NB4 (cell line): ENCODE results near the gene POU2AF1.
"Not testable (repeated sequence)": the region's sequence is repeated elsewhere in the genome, so short reads cannot be mapped to it uniquely, and the experiment has no call there.

Experiments
- DNase-seq: peaks from one replicate; pipeline ENCODE4 v3.0.0; 2010; ENCODE audit warnings: low read depth
- H3K4me3 ChIP-seq: one replicate; pipeline ENCODE4 v1.5.1; 2011; ENCODE audit warnings: mild to moderate bottlenecking, low read depth, low read length, moderate library complexity
- MAX ChIP-seq: IDR thresholded peaks from 2 replicates; pipeline ENCODE4 v1.6.1; 2011; ENCODE audit warnings: low read depth, low read length
- MYC ChIP-seq: IDR thresholded peaks from 2 replicates; pipeline ENCODE4 v1.6.1; 2011; ENCODE audit warnings: low read depth, low read length
- POLR2A ChIP-seq: IDR thresholded peaks from 2 replicates; pipeline ENCODE4 v1.6.1; 2011; ENCODE audit warnings: mild to moderate bottlenecking; ENCODE audit not compliant: insufficient read length; ENCODE audit errors: extremely low read depth
- TF ChIP-seq, protein P1 (sequence below): IDR thresholded peaks from one replicate; pipeline ENCODE4 v1.5.1; 2012; ENCODE audit warnings: low read depth, low read length

The POU2AF1 gene

DNA sequence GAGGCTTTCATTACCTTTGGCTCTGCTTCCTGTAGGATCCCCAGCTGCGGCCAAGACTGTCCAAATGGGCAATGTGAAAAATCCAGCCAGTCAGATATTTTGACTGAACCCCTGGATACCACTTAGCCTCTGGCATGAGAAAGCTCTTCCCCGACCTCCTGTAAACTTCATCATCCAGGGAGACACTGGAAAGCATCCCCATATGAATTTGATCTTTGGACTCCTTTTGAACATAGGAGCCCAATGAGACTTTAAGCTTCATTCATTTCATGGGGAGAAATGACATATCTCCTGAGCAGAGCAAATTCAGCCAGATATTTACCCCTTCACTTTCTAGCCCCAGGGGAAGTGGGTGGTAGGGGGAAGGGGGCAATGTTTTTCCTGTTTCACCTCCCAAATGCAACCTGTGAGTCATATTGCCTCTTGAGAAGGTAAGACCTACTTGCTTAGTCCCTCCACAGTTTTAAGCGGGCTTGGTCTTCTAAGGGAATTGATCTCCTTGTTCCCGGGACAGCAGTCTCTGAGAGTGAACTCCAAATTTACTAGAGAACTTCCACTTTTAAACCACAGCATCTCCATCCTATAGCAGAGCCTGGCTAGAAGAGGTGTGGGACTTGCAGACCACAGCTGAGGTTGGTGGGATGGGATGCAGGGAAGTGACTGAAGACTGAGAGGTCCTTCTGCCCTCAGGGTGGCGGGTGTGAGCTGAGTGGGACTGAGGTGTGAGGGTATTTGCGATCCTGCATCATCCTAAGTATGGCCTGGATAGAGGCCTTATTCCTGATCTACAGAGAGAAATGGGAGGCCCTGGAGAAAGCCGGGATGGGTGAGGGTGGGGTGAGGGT lies 20.3 kb upstream of the POU2AF1 start:
- TF ChIP-seq, protein P1, sequence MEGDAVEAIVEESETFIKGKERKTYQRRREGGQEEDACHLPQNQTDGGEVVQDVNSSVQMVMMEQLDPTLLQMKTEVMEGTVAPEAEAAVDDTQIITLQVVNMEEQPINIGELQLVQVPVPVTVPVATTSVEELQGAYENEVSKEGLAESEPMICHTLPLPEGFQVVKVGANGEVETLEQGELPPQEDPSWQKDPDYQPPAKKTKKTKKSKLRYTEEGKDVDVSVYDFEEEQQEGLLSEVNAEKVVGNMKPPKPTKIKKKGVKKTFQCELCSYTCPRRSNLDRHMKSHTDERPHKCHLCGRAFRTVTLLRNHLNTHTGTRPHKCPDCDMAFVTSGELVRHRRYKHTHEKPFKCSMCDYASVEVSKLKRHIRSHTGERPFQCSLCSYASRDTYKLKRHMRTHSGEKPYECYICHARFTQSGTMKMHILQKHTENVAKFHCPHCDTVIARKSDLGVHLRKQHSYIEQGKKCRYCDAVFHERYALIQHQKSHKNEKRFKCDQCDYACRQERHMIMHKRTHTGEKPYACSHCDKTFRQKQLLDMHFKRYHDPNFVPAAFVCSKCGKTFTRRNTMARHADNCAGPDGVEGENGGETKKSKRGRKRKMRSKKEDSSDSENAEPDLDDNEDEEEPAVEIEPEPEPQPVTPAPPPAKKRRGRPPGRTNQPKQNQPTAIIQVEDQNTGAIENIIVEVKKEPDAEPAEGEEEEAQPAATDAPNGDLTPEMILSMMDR = no peak
- TF ChIP-seq MYC = no peak
- no peak for TF ChIP-seq MAX
- TF ChIP-seq POLR2A = no peak
- DNase-seq = no peak
- H3K4me3 ChIP-seq = no peak overlapping the region

DNA sequence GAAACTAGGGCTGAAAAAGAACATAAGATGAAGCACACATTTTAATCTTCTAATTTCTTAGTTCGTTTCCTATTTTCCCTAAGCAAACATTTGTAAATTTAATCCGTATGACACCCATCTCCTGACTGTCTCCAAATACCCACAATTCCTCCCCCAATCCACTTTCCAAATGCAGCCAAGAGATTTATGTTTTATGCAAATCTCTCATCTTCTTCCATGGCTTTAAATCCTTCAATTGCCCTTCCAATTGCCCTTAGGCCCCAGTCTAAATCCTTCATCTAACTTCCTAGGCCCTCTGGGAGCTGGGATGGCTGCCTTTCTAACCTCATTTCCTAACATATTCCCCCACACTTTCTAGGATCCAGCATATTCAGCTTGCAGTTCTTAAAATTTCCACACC lies 18.0 kb upstream of the POU2AF1 start:
- H3K4me3 ChIP-seq = no peak overlapping the region

GRCh38 chr11:111395749-111396148 lies 16.7 kb upstream of the POU2AF1 start:
- no peak for DNase-seq
- TF ChIP-seq MYC (no peak), POLR2A (no peak)
- no peak overlapping the region for H3K4me3 ChIP-seq

More for the DNA sequence above, 18.0 kb upstream of the POU2AF1 start:
- no peak for DNase-seq
- TF ChIP-seq, protein P1 = no peak
- TF ChIP-seq MAX (no peak), MYC (no peak), POLR2A (no peak)

DNA sequence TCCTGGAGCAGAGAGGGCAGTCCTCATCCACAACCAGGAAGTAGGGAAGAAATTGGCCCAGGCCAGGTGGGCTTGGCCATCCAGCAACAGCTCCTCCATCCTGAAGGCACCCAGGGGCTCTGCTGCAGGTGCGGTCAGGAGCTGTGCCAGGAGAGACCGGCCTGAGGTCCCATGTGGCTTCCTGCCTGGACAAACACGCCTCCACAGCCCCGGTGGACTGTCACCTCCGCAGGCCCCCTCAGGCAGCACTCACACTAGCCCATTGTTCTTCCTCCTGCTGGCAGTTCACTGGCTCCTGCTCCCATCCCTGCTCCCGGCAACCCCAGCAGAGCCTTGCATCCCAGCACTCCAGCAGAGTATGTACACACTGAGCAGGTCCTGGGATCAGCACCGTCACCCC lies 16.0 kb upstream of the POU2AF1 start:
- H3K4me3 ChIP-seq = no peak overlapping the region
- TF ChIP-seq, protein P1 = no peak
- TF ChIP-seq MYC (no peak), POLR2A (no peak), MAX (no peak)
- DNase-seq = no peak

DNA sequence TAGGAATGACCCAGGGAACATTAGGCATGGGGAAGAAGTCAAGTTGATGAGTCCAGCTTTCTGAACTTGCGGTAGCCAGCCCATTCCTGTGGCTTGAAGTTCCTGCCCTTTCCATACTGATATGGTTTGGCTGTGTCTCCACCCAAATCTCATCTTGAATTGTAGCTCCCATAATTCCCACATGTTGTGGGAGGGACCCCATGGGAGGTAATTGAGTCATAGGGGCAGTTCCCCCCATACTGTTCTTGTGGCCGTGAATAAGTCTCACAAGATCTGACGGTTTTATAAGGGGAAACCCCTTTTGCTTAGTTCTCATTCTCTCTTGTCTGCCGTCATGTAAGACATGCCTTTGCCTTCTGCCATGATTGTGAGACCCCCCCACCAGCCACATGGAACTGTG lies 15.1 kb upstream of the POU2AF1 start:
- peak; percentile 23 for DNase-seq
- H3K4me3 ChIP-seq = not testable (repeated sequence)

DNA sequence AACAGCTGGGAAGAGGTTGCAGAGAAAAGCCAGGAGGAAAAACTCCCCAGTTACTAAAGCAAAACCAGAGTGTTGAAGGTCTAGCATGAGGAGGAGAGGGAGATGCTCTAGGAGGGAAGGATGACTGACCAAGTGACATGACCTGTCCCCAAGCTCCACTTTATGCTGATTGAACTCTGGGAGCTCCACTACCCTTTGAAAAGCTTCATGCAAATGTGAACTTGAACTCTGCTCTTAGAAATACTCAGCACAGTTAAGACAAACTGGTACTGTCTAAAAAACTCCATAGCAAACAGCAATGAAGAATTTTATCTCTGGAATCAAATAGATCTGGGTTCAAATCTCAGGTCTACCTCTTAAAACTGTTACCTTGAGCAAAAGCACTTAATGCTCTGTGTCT lies 14.5 kb upstream of the POU2AF1 start:
- no peak for DNase-seq
- TF ChIP-seq MYC (no peak), POLR2A (no peak), MAX (no peak)
- TF ChIP-seq, protein P1 = no peak
- H3K4me3 ChIP-seq = no peak overlapping the region

GRCh38 chr11:111393096-111393495 lies 14.0 kb upstream of the POU2AF1 start:
- no peak for DNase-seq
- no peak overlapping the region for H3K4me3 ChIP-seq
- TF ChIP-seq, protein P1 = no peak
- TF ChIP-seq MAX = no peak
- no peak for TF ChIP-seq POLR2A
- TF ChIP-seq MYC = no peak
